ENCODE results near the gene KCNJ6. TPM values are rescaled to one million over a fixed set of nuclear protein-coding genes. Genes with fewer than 3 reads are reported as not detected.
A peak's percentile ranks its signal among the peaks of the same experiment; 100 is the strongest.

Gene KCNJ6
- total RNA-seq, 1 donor from 2014 or later, result 0.64 TPM

DNA sequence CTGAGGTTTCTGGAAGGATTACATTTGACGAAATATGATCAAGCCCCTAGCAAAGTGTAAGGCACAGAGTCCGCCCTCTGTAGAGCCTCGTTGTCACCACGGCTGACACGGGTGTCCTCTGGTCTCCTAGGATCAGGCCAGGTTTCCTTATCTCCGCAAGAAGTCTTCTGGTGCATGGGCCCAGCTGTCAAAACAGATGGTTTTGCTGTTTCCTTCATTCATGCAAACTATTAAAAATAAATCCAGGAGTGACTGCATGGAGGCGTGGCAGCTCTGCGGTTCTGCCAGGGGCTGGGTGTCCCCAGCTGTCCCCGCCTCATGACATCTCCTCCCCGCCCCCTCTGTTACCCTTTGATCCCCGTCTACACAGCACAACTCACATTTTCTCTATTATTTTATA lies 340.7 kb downstream of the KCNJ6 start:
- intact Hi-C loops (cut with DNase I), result no loop called here
- TF ChIP-seq, protein P1, sequence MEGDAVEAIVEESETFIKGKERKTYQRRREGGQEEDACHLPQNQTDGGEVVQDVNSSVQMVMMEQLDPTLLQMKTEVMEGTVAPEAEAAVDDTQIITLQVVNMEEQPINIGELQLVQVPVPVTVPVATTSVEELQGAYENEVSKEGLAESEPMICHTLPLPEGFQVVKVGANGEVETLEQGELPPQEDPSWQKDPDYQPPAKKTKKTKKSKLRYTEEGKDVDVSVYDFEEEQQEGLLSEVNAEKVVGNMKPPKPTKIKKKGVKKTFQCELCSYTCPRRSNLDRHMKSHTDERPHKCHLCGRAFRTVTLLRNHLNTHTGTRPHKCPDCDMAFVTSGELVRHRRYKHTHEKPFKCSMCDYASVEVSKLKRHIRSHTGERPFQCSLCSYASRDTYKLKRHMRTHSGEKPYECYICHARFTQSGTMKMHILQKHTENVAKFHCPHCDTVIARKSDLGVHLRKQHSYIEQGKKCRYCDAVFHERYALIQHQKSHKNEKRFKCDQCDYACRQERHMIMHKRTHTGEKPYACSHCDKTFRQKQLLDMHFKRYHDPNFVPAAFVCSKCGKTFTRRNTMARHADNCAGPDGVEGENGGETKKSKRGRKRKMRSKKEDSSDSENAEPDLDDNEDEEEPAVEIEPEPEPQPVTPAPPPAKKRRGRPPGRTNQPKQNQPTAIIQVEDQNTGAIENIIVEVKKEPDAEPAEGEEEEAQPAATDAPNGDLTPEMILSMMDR (IDR thresholded peaks at IDR 0.05), result no peak
- DNase-seq (ENCODE audit: low spot score in 2 of 2), result peak in 1 of 2 donors; percentile 15

DNA sequence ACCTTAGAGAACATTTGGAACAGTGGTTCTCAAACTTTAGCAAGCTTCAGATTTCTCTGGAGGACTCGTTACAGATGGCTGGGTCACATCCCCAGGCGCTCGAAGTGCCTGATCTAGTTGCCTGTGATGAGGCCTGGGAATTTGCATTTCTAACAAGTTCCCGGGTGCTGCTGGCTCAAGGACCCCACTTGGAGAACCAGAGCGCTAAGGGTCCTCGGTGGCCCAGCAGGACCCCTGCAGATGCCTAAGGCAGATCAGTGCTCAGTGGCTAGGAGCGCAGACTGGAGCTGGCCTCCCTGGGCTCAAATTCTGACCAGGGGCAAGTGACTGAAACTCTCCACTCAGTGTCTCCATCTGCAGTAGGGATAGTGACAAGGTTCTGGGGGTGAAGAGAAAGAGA lies 341.5 kb downstream of the KCNJ6 start:
- Histone ChIP-seq H3K36me3 (no peaks in the 10 kb centered on the region), H3K9me3 (peaks cover 8 to 19% of the 10 kb centered on the region in 2 donors), H3K4me3 (no peak overlapping the region), H3K27ac (no peak overlapping the region), H3K27me3 (no peaks in the 10 kb centered on the region), H3K4me1 (no peaks in the 10 kb centered on the region)
- TF ChIP-seq, protein P1 (IDR thresholded peaks at IDR 0.05), result no peak
- intact Hi-C loops (cut with DNase I), result no loop called here
- DNase-seq (ENCODE audit: low spot score in 2 of 2), result no peak

More for the DNA sequence above, 340.7 kb downstream of the KCNJ6 start:
- Histone ChIP-seq H3K4me1 (no peaks in the 10 kb centered on the region), H3K4me3 (no peak overlapping the region), H3K27me3 (no peaks in the 10 kb centered on the region), H3K9me3 (peaks cover 8 to 20% of the 10 kb centered on the region in 2 donors), H3K27ac (no peak overlapping the region), H3K36me3 (no peaks in the 10 kb centered on the region)

DNA sequence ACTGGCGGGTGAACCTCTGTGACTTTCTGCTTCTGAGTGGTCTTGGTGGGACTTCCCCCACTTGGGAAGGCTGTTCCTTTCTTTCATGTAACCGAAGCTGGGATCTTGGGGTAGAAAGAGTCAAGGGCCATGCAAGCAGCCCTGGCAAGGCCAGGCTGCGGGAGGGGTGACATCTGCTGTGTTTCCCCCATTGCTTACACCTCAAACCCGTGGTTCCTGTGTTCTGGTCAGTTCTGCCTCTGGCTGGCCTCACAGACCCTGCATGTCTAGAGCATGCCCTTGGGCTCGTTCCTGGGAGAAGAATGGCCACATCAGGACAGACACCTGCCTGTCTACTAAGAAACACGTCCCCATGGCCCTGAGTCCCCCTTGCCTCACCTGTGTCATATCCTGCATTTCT lies 341.9 kb downstream of the KCNJ6 start:
- peak in 1 of 2 donors; percentile 50 for DNase-seq (ENCODE audit: low spot score in 2 of 2)
- H3K4me1 ChIP-seq, result no peaks in the 10 kb centered on the region
- H3K27me3 ChIP-seq, result no peaks in the 10 kb centered on the region
- intact Hi-C loops (cut with DNase I), result no loop called here
- TF ChIP-seq, protein P1 (IDR thresholded peaks at IDR 0.05), result no peak
- H3K27ac ChIP-seq, result no peak overlapping the region
- H3K4me3 ChIP-seq, result no peak overlapping the region
- H3K36me3 ChIP-seq, result no peaks in the 10 kb centered on the region
- H3K9me3 ChIP-seq, result peaks cover 5 to 14% of the 10 kb centered on the region in 2 donors

DNA sequence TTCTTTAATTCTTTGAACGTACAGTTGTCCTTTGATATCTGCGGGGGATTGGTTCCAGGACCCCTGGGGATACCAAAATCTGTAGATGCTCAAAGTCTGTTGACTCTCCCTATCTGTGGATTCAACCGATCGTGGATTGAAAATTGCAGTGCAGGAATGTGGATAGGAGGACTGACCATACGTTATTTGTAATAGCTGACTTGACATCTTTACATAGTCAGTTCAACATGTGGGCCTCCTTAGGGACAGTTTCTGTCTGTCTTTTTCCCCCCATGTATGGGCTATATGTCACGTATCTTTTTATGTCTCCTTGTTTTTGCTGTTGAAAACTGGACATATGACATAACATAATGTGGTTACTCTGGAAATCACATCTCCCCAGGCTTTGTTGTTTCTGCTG lies 344.8 kb downstream of the KCNJ6 start:
- H3K4me1 ChIP-seq, result no peaks in the 10 kb centered on the region
- intact Hi-C loops (cut with DNase I), result no loop called here

DNA sequence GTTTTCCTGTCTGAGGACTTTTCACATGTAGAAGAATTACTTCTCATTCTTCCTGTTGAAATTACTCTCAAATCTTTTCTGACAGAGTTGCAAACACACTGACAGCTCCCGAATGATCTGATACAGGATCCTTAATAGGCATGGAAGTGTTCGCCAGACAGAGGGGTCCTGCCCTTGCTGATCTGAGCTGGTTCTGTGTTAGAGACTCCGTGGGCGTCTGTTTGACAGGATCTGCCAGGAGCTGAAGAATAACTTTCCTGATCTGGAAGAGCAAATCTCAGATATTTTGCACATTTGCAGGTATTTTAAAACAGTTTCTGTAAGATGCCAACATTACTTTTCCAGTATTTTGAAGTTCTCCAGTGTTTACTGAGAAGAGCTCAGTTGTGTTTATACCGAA lies 347.3 kb downstream of the KCNJ6 start:
- Histone ChIP-seq H3K4me1 (peaks cover 3 to 9% of the 10 kb centered on the region in 2 donors), H3K27ac (no peak overlapping the region), H3K4me3 (no peak overlapping the region), H3K9me3 (no peaks in the 10 kb centered on the region), H3K27me3 (no peaks in the 10 kb centered on the region), H3K36me3 (no peaks in the 10 kb centered on the region)
- intact Hi-C loops (cut with DNase I), result loop anchor here (5.0 to 10.0 kb wide), 2 partner anchors 53 to 104 kb away; no protein-coding TSS in a partner anchor
- TF ChIP-seq, protein P1 (IDR thresholded peaks at IDR 0.05), result no peak
- peak in 1 of 2 donors; percentile 15 for DNase-seq (ENCODE audit: low spot score in 2 of 2)

More for the DNA sequence above, 344.8 kb downstream of the KCNJ6 start:
- DNase-seq (ENCODE audit: low spot score in 2 of 2), result peak in 1 of 2 donors; percentile 35
- Histone ChIP-seq H3K27me3 (no peaks in the 10 kb centered on the region), H3K4me3 (no peak overlapping the region), H3K9me3 (no peaks in the 10 kb centered on the region), H3K36me3 (no peaks in the 10 kb centered on the region), H3K27ac (no peak overlapping the region)
- TF ChIP-seq, protein P1 (IDR thresholded peaks at IDR 0.05), result no peak

DNA sequence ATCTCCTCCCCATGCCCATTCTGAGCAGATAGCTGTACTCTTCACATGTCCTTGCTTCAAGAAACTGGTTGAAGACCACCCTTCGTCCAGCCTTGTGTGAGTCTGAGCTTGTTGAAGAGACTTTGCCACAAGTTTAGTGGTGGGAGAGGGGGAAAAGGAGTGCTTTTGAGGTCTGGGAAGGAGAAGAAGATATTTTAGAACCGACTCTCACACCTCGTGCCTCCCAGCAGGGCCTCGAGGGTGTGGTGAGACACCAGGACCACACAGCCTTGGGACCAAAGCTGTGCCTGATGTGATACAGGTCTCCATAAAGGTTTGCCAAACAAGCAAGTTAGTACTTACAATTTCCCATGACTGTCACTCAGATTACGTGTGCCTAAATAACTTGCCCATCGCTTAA lies 347.8 kb downstream of the KCNJ6 start:
- H3K9me3 ChIP-seq, result no peaks in the 10 kb centered on the region
- no peaks in the 10 kb centered on the region for H3K36me3 ChIP-seq
- no peaks in the 10 kb centered on the region for H3K27me3 ChIP-seq
- TF ChIP-seq, protein P1 (IDR thresholded peaks at IDR 0.05), result no peak
- peak in 1 of 2 donors; percentile 22 for DNase-seq (ENCODE audit: low spot score in 2 of 2)
- H3K4me1 ChIP-seq, result peaks cover 3 to 9% of the 10 kb centered on the region in 2 donors
- H3K27ac ChIP-seq, result no peak overlapping the region
- intact Hi-C loops (cut with DNase I), result loop anchor here (5.0 to 10.0 kb wide), 2 partner anchors 54 to 104 kb away; no protein-coding TSS in a partner anchor
- no peak overlapping the region for H3K4me3 ChIP-seq

Measured in ascending aorta (tissue), 2 donors.